Effector memory CD4-positive, alpha-beta T cell (primary cell): ENCODE data around the gene BMP2K.
A peak's percentile ranks its signal among the peaks of the same experiment; 100 is the strongest.

Experiments
- DNase-seq, 3 donors: peaks; one replicate each; pipeline ENCODE4 v3.0.0-alpha.2; 2020
- H3K27ac ChIP-seq: 2 replicates; pipeline ENCODE4 v1.7.0; 2013; ENCODE audit warnings: mild to moderate bottlenecking, low read length, moderate library complexity; ENCODE audit not compliant: insufficient read depth, poor library complexity, severe bottlenecking
- H3K27me3 ChIP-seq: replicated peaks from 2 replicates; pipeline ENCODE4 v1.7.0; 2013; ENCODE audit warnings: mild to moderate bottlenecking, low read length; ENCODE audit not compliant: insufficient read depth, control insufficient read depth, poor library complexity, severe bottlenecking
- H3K36me3 ChIP-seq: 2 replicates; pipeline ENCODE4 v1.7.0; 2013; ENCODE audit warnings: mild to moderate bottlenecking, low read length, moderate library complexity; ENCODE audit not compliant: control insufficient read depth, insufficient read depth
- H3K4me1 ChIP-seq: 2 replicates; pipeline ENCODE4 v1.7.0; 2013; ENCODE audit warnings: low read length, mild to moderate bottlenecking; ENCODE audit not compliant: control insufficient read depth, insufficient read depth, poor library complexity, severe bottlenecking
- H3K4me3 ChIP-seq: 2 replicates; pipeline ENCODE4 v1.7.0; 2013; ENCODE audit warnings: low read length, low read depth, mild to moderate bottlenecking; ENCODE audit not compliant: insufficient read depth, poor library complexity, severe bottlenecking
- H3K9me3 ChIP-seq: 2 replicates; pipeline ENCODE4 v1.7.0; 2013; ENCODE audit warnings: mild to moderate bottlenecking, low read length, moderate library complexity; ENCODE audit not compliant: control insufficient read depth

BMP2K gene

DNA sequence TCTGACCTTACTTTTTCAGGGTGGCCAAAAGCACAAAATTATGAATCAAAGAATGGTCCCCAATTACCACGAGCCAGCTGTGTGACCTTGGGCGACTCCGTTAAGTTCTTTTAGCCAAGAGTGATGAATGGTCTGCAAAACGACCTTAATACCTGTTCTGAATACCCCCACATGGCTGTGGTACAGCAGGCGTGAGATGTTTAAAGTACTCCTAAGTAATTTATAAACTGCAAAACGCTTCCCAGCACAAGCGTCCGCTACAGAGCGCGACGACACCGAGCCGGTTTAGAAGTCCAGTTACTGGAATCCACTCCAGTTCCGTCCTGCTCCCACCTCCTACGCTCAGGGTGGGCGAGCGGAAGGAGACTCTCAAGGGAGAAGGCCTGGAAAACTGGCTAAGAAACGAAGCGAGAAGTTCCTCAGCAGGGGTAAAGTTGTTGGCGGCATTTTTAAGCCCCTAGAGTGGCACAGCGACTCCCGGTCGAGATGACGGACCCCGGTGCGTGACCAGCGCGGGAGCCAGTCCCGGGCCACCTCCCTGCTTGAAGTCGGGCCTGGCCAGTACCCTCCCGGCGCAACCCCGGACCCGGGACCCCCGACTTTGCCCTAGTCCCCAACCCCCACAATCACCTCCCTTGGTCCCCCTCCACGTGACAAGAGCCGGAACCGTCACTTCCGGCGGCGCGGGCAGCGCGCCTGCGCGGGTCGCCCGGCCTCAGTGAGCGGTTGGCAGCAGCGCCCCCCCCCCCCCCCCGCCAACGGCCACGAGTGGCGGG lies 659 bp upstream of the BMP2K start:
- H3K9me3 ChIP-seq, result no peaks in the 10 kb centered on the region
- peak; percentile 73 to 80 (median 76) for DNase-seq
- H3K27ac ChIP-seq, result peak overlapping the region; percentile 75
- H3K4me3 ChIP-seq, result peak overlapping the region; percentile 89
- peaks cover 4% of the 10 kb centered on the region for H3K4me1 ChIP-seq
- H3K27me3 ChIP-seq, result no peaks in the 10 kb centered on the region
- H3K36me3 ChIP-seq, result no peaks in the 10 kb centered on the region

DNA sequence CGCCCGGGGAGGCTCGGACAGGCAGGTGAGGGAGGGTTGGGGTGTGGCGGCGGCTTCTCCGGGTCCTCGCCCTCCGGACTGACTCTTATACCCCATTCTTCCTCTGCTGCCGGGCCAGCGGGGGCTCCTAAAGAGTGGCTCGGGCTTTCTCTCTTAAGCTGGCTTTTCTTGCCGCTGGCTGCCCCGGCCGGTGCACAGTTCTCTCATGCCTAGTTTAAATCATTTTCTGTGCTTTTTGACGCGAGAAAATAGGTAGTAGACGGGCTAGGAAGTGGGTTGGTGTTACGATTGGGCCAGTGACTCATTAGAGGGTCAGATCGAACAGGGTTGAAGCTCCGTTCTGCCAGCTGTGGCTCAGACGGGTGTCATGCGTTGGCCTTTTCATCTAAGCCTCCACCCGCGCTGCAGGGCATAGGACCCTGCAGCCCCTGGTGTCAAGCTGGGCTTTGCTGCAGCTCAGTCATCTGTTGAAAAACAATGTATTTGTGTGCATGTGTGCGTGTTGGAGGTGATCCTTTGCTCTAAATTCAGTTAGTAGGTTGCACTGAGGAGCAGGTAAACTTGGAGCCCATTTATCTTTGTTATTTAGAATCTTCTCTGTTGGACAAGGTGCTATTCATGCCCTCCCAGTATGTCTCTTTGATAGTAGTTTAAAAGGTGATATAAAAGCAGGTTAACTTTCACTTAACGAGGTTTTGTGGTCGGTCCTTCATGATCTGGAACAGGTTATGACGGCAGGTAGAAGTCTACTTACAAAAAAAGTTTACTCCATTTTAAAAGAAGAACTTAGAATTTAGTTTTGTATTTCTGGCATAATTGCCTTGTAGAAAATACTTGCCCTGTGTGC lies 802 bp downstream of the BMP2K start:
- Histone ChIP-seq H3K36me3 (no peaks in the 10 kb centered on the region), H3K27me3 (no peaks in the 10 kb centered on the region), H3K4me1 (peaks cover 4% of the 10 kb centered on the region), H3K4me3 (peak overlapping the region; percentile 73), H3K27ac (no peak overlapping the region), H3K9me3 (no peaks in the 10 kb centered on the region)
- peak; percentile 14 to 36 (median 24) for DNase-seq

DNA sequence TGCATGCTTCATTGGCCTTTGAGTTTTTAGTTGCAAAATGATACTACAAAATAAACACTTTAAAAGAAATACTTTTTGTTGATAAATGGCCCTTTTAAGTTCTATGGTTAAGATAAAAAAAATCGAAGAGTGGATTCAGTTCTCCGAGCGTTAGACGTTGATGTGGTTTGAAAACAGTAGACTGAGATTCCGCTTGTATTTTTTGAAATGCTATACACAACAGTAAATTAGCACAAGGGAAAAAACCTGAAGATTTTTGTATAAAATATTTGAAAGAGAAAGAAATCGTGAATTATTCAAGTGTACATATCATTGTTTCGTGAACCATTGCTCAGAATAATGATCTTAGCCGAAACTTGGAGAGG lies 1.4 kb downstream of the BMP2K start:
- Histone ChIP-seq H3K9me3 (no peaks in the 10 kb centered on the region), H3K27ac (no peak overlapping the region), H3K4me1 (peaks cover 4% of the 10 kb centered on the region), H3K36me3 (no peaks in the 10 kb centered on the region), H3K27me3 (no peaks in the 10 kb centered on the region), H3K4me3 (peak overlapping the region; percentile 73)
- no peak for DNase-seq

DNA sequence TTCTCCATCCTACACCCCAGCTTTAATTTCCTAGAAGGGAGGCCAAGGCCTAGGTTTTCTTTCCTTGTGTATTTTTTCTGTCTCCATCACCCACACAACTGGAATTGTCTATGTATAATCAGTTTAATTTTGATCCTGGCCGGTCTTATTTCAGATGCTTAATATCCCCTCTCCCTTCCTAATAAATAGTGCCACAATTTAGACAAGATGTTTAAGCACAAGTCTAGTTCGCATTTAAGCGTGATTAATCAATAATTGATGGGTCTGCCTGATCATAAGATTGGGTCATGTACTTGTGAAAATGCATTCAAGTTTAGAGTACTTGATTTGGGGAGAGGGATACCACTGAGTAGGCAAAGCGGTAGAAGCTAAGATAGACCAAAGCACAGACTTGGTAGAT lies 2.4 kb downstream of the BMP2K start:
- no peaks in the 10 kb centered on the region for H3K27me3 ChIP-seq
- no peaks in the 10 kb centered on the region for H3K9me3 ChIP-seq
- H3K4me3 ChIP-seq, result no peak overlapping the region
- no peak overlapping the region for H3K27ac ChIP-seq
- H3K36me3 ChIP-seq, result no peaks in the 10 kb centered on the region
- DNase-seq, result no peak
- H3K4me1 ChIP-seq, result peaks cover 4% of the 10 kb centered on the region

DNA sequence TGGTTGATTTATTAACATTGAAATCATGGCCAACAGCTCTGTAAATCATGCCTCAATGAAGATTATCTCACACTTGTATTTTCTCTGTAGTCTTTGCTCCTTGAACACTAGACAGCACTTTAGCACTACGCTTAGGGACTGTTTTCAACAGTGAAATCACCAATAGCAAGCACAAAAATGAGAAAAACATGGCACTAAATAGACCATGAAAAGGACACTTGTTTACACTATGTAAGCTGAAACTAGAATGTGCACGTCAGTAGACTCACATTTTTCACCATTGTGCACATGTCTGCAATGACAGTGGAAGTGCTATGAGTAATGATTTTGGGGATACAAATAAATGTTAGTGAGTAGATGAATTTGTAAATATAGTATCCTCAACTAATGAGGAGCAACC lies 3.1 kb downstream of the BMP2K start:
- no peak for DNase-seq
- Histone ChIP-seq H3K36me3 (no peaks in the 10 kb centered on the region), H3K9me3 (no peaks in the 10 kb centered on the region), H3K4me1 (peaks cover 4% of the 10 kb centered on the region), H3K27ac (no peak overlapping the region), H3K4me3 (no peak overlapping the region), H3K27me3 (no peaks in the 10 kb centered on the region)

DNA sequence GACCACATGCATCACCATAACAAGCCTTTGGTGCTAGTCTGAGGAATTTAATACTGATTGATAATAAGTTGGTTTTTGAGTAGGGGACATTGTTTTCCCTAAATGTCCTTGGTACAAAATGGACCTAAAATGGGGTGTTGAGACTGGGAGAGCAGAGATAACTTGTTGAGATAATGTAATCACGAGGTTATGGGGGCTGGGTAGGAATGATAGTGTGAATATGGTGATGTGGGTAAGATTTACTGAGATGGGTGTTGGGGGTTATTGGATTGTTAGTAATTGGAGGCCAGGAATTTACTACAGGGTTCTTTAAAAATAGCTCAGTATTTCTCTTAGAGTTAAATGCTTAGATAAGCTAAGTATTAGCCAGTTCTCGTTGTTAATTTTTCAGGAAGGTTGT lies 3.9 kb downstream of the BMP2K start:
- Histone ChIP-seq H3K36me3 (no peaks in the 10 kb centered on the region), H3K4me1 (peaks cover 4% of the 10 kb centered on the region), H3K4me3 (no peak overlapping the region), H3K27ac (no peak overlapping the region), H3K27me3 (no peaks in the 10 kb centered on the region), H3K9me3 (no peaks in the 10 kb centered on the region)
- DNase-seq, result no peak

DNA sequence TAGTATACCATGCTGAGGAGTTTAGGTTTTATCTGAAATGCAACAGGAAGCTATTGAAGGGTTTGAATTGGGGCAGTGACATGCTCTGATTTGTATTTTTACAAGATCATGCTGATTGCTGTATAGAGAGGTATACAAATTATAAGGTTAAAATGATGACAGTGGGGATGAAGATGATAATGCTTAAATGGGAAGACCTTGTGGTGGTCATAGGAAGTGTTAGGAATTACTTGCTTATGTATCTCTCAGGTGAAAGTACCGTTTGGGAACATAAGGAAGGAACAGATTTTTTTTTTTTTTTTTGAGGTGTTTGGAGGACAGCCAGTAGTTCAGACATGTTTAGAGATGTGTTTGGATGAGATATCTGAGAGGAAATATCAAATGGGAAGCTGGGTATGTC lies 5.0 kb downstream of the BMP2K start:
- no peaks in the 10 kb centered on the region for H3K9me3 ChIP-seq

DNA sequence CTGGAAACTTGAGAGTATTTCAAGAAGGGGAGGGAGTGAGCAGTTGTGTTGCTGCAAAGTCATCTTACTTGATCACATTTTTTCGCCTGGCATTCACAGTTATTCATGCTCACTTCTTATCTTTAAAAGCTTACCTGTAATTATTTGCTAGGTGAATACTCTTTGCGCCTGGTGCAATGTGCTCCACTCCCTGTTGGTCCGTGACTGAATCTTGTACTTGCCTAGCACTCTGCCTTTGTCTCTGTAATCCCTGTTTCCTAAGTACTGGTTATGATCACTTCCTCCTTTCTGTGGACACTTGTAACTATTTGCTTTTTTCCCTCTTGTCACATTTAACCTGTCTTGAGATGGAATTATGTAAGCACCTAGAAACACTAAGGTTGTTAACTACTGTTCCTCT lies 5.8 kb downstream of the BMP2K start:
- Histone ChIP-seq H3K9me3 (no peaks in the 10 kb centered on the region), H3K4me3 (no peak overlapping the region), H3K27me3 (no peaks in the 10 kb centered on the region), H3K4me1 (peaks cover 1% of the 10 kb centered on the region), H3K27ac (no peak overlapping the region), H3K36me3 (no peaks in the 10 kb centered on the region)
- DNase-seq, result no peak

More for the DNA sequence above, 5.0 kb downstream of the BMP2K start:
- Histone ChIP-seq H3K4me3 (no peak overlapping the region), H3K36me3 (no peaks in the 10 kb centered on the region), H3K27me3 (no peaks in the 10 kb centered on the region), H3K4me1 (peaks cover 4% of the 10 kb centered on the region), H3K27ac (no peak overlapping the region)
- no peak for DNase-seq

DNA sequence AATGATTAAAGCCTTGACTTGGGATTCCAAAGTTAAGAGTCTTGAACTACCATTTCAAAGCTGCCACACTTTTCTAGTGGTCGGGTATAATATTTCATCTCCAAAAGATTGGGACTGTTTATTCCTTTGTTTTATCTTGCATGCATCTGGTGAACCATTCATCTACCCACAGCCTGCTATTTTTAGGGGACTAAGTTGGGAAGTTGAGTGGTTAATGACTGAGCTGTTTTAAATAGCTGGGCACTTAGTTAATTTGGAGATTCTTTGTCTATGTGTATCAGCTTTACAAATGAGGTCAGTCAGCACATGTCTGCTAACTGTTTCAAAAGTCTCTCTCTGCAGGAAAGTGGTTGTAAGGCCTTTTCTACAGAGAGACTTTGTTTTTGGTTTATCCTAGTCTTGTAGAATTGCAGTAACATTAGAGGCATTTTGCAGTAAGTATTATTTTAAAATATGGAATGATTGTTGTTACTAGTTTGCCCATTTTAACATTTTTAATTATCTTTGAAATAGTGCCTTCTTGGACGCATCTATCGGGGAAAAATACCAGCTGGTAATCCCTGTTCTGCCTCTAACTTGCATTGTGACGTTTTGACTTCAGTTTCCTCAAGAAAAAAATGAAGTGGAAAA lies 8.2 kb downstream of the BMP2K start:
- Histone ChIP-seq H3K4me3 (no peak overlapping the region), H3K9me3 (no peaks in the 10 kb centered on the region), H3K36me3 (no peaks in the 10 kb centered on the region), H3K27ac (no peak overlapping the region), H3K27me3 (no peaks in the 10 kb centered on the region), H3K4me1 (no peaks in the 10 kb centered on the region)
- DNase-seq, result no peak
